Activated CD4-positive, CD25-positive, alpha-beta regulatory T cell treated with anti-CD3 and anti-CD28 coated beads, Interleukin-2, amount 50 U/mL, for 24 hours (primary cell): Measurements from ENCODE around the gene C19orf67.
"Not testable (repeated sequence)": the region's sequence is repeated elsewhere in the genome, so short reads cannot be mapped to it uniquely, and the experiment has no call there.

Experiments used
- ATAC-seq, 2 donors: fragments of 150-1000 bp; cut with Tn5 transposase; one replicate each; pipeline ENCODE4 v1.10.0; 2021; ENCODE audit warnings: mild to moderate bottlenecking in 1 of 2, moderate library complexity in 1 of 2

Gene C19orf67

GRCh38 chr19:14056069-14056666 is 29.4 kb downstream of the C19orf67 start:
- ATAC-seq, result no peak

GRCh38 chr19:14055396-14055795 is 30.2 kb downstream of the C19orf67 start:
- no peak for ATAC-seq

GRCh38 chr19:14054721-14055120 is 30.9 kb downstream of the C19orf67 start:
- peak in 1 of 2 donors; percentile 19 for ATAC-seq

GRCh38 chr19:14054099-14054498 is 31.5 kb downstream of the C19orf67 start:
- no peak for ATAC-seq

- no peak for ATAC-seq
These were observed 32.1 kb downstream of the C19orf67 start for GRCh38 chr19:14053500-14053899.

GRCh38 chr19:14053032-14053431 is 32.6 kb downstream of the C19orf67 start:
- no peak for ATAC-seq

GRCh38 chr19:14052470-14052869 is 33.1 kb downstream of the C19orf67 start:
- ATAC-seq, result no peak

- no peak for ATAC-seq
These were observed 33.6 kb downstream of the C19orf67 start for GRCh38 chr19:14051980-14052379.

GRCh38 chr19:14050961-14051360 is 34.6 kb downstream of the C19orf67 start:
- ATAC-seq, result not testable (repeated sequence)

- ATAC-seq, result no peak
These were observed 35.1 kb downstream of the C19orf67 start for GRCh38 chr19:14050512-14050911.

GRCh38 chr19:14048443-14049153 is 37.0 kb downstream of the C19orf67 start:
- peak; percentile 84 to 89 for ATAC-seq

GRCh38 chr19:14047866-14048265 is 37.7 kb downstream of the C19orf67 start:
- ATAC-seq, result not testable (repeated sequence)

- peak in 1 of 2 donors; percentile 45 for ATAC-seq
These were observed 42.6 kb downstream of the C19orf67 start for GRCh38 chr19:14042659-14043608.

- ATAC-seq, result no peak
These were observed 46.4 kb downstream of the C19orf67 start for GRCh38 chr19:14039181-14039580.

- ATAC-seq, result no peak
These were observed 49.9 kb downstream of the C19orf67 start for GRCh38 chr19:14035706-14036105.

GRCh38 chr19:14035159-14035558 is 50.4 kb downstream of the C19orf67 start:
- ATAC-seq, result not testable (repeated sequence)

- no peak for ATAC-seq
These were observed 51.6 kb downstream of the C19orf67 start for GRCh38 chr19:14033946-14034345.

- ATAC-seq, result peak; percentile 82
These were observed 53.7 kb downstream of the C19orf67 start, which contains the start of gene IL27RA for GRCh38 chr19:14031719-14032480. TSS of gene IL27RA (plus strand) at chr19:14031762. CDS start at chr19:14031873, 111 bp downstream.
